ENCODE data around the gene CYP26B1.

CYP26B1 gene

GRCh38 chr2:72140621-72140960, 7.1 kb downstream of the CYP26B1 start:
- DNase-seq = no peak

GRCh38 chr2:72139874-72140620, 7.6 kb downstream of the CYP26B1 start:
- DNase-seq = no peak

- no peak for DNase-seq
Measured at GRCh38 chr2:72139471-72139873, 8.2 kb downstream of the CYP26B1 start.

GRCh38 chr2:72138921-72139381, 8.7 kb downstream of the CYP26B1 start:
- DNase-seq = no peak

GRCh38 chr2:72138011-72138881, 9.4 kb downstream of the CYP26B1 start:
- no peak for DNase-seq

- DNase-seq = peak; percentile 56
Measured at GRCh38 chr2:72137498-72138010, 10.1 kb downstream of the CYP26B1 start.

- no peak for DNase-seq
Measured at GRCh38 chr2:72136933-72137497, 10.6 kb downstream of the CYP26B1 start.

GRCh38 chr2:72136331-72136730, 11.3 kb downstream of the CYP26B1 start:
- no peak for DNase-seq

- DNase-seq = no peak
Measured at GRCh38 chr2:72135921-72136320, 11.7 kb downstream of the CYP26B1 start.

- DNase-seq = no peak
Measured at GRCh38 chr2:72134997-72135800, 12.5 kb downstream of the CYP26B1 start.

GRCh38 chr2:72134408-72134996, 13.2 kb downstream of the CYP26B1 start:
- no peak for DNase-seq

GRCh38 chr2:72133721-72134407, 13.8 kb downstream of the CYP26B1 start:
- DNase-seq = no peak

GRCh38 chr2:72132981-72133720, 14.5 kb downstream of the CYP26B1 start:
- no peak for DNase-seq

GRCh38 chr2:72131916-72132841, 15.5 kb downstream of the CYP26B1 start:
- DNase-seq = no peak

GRCh38 chr2:72131371-72131891, 16.2 kb downstream of the CYP26B1 start:
- DNase-seq = no peak

- DNase-seq = no peak
Measured at GRCh38 chr2:72130659-72131360, 16.9 kb downstream of the CYP26B1 start.

GRCh38 chr2:72129681-72130340, 17.9 kb downstream of the CYP26B1 start:
- no peak for DNase-seq

- no peak for DNase-seq
Measured at GRCh38 chr2:72128843-72129227, 18.8 kb downstream of the CYP26B1 start.
